Esophagus (tissue), 2 donors: ENCODE results near the gene MAP1S. TPM values are rescaled to one million over a fixed set of nuclear protein-coding genes. Genes with fewer than 3 reads are reported as not detected.

ENCODE experiments used
- H3K27ac ChIP-seq, 2 donors: one replicate each; pipeline ENCODE4 v1.5.1; 2013; ENCODE audit warnings: low read depth in 2 of 2, mild to moderate bottlenecking in 2 of 2, inconsistent platforms in 1 of 2, low read length in 1 of 2, moderate library complexity in 1 of 2
- H3K27me3 ChIP-seq, 2 donors: one replicate each; pipeline ENCODE4 v1.6.1; 2013; ENCODE audit warnings: low read length in 2 of 2, control low read depth in 1 of 2, mild to moderate bottlenecking in 1 of 2; ENCODE audit not compliant: insufficient read depth in 2 of 2, control insufficient read depth in 1 of 2
- H3K36me3 ChIP-seq, 2 donors: one replicate each; pipeline ENCODE4 v1.6.1; 2013; ENCODE audit warnings: low read length in 1 of 2; ENCODE audit not compliant: control insufficient read depth in 2 of 2, insufficient read depth in 2 of 2
- H3K4me1 ChIP-seq, 2 donors: one replicate each; pipeline ENCODE4 v1.6.1; 2013; ENCODE audit warnings: low read length in 1 of 2; ENCODE audit not compliant: control insufficient read depth in 2 of 2, insufficient read depth in 2 of 2
- H3K4me3 ChIP-seq, 2 donors: one replicate each; pipeline ENCODE4 v1.5.1; 2013; ENCODE audit warnings: low read length in 2 of 2, mild to moderate bottlenecking in 2 of 2, low read depth in 1 of 2, moderate library complexity in 1 of 2
- H3K9me3 ChIP-seq, 2 donors: one replicate each; pipeline ENCODE4 v1.6.1; 2013; ENCODE audit warnings: mild to moderate bottlenecking in 2 of 2, low read depth in 1 of 2, low read length in 1 of 2, moderate library complexity in 1 of 2; ENCODE audit not compliant: control insufficient read depth in 2 of 2, insufficient read depth in 1 of 2
- WGBS, 2 donors: extraction: QIAGEN DNeasy Blood & Tissue Kit; methylation state at CpG; one replicate each; pipeline ENCODE4 v1.1.7; 2013; 5-methylcytosine and 5-hydroxymethylcytosine counted together
- polyA plus RNA-seq, 2 donors: library from polyadenylated mRNA; stranded (reverse); fragments of 200-250 nt; gene quantifications; one replicate each; pipeline ENCODE4 v1.2.3, GENCODE V29; 2013
- donor health status: healthy with polysubstance abuse.
- donor health status: Bipolar disorder and iron deficiency.

The MAP1S gene, protein sequence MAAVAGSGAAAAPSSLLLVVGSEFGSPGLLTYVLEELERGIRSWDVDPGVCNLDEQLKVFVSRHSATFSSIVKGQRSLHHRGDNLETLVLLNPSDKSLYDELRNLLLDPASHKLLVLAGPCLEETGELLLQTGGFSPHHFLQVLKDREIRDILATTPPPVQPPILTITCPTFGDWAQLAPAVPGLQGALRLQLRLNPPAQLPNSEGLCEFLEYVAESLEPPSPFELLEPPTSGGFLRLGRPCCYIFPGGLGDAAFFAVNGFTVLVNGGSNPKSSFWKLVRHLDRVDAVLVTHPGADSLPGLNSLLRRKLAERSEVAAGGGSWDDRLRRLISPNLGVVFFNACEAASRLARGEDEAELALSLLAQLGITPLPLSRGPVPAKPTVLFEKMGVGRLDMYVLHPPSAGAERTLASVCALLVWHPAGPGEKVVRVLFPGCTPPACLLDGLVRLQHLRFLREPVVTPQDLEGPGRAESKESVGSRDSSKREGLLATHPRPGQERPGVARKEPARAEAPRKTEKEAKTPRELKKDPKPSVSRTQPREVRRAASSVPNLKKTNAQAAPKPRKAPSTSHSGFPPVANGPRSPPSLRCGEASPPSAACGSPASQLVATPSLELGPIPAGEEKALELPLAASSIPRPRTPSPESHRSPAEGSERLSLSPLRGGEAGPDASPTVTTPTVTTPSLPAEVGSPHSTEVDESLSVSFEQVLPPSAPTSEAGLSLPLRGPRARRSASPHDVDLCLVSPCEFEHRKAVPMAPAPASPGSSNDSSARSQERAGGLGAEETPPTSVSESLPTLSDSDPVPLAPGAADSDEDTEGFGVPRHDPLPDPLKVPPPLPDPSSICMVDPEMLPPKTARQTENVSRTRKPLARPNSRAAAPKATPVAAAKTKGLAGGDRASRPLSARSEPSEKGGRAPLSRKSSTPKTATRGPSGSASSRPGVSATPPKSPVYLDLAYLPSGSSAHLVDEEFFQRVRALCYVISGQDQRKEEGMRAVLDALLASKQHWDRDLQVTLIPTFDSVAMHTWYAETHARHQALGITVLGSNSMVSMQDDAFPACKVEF
- 10 to 100 TPM in 1 of 2 donors, 1 to 10 TPM in 1; 7.8 to 13.1 TPM for polyA plus RNA-seq

DNA sequence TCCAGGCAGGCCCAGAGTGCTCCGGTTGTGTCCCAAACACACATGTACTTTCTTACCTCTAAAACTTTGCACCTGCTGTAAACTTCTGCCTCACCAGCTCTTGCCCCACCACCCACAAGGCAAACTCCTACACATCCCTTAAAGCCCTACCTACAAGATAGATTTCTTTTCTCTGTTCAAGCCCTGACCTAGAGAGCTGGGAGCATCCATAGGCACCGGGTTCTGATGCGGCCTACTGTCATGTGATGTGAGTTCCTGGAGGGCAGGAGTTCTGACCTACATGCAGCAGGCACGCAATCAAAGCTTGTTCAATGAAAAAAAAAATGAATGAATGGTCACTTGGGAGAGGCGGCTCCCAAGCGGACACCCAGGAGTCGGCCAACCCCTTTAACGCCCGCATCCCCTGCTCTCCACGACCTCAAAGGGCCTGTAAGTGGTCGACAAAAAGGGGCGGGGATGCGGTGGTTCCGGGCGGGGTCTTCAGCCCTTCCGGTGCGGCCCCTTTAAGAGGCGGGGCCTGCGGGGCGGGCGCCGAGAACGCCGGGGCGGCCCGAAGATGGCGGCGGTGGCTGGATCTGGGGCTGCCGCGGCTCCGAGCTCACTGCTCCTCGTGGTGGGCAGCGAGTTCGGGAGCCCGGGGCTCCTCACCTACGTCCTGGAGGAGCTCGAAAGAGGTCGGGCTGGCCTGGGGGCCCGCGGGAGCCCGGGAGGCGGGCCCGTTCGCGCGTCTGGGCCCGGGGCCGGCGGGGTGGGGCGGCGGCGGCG lies at the start of gene MAP1S:
Gene MAP1S (plus strand): TSS at position 534 of the 765 bp plus-strand sequence. CDS start 23 bp downstream, at position 557.
- Histone ChIP-seq H3K4me3 (peak within 1 kb of the TSS; percentile 73 to 74), H3K27ac (peak within 1 kb of the TSS; percentile 60 to 83), H3K4me1 (peaks cover 4 to 16% of the 10 kb centered on the region in 2 donors), H3K27me3 (no peaks in the 10 kb centered on the region), H3K9me3 (no peaks in the 10 kb centered on the region), H3K36me3 (no peaks in the 10 kb centered on the region)
- WGBS, 2 donors, result 3% methylated on average over 42 to 53 of the region's 53 CpGs

DNA sequence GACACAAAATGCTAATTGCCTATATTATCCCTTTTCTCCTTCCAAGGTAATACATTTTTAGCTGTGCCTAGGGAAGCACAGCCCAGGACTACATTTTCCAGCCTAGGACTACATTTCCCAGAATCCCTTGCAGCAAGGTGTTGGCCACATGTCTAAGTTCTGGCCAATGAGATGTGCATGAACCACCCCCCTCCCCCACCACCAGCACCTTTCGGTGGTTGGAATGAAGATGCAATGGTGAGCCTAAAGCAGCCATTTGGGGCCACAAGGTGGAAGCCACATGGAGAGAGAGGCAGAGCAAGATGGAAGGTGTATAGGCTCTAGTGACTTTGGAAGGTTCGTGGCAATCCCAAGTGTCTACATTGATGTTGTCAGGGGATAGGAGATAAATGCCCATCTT lies 47.4 kb upstream of the MAP1S start:
- no peak overlapping the region for H3K4me3 ChIP-seq
- H3K9me3 ChIP-seq, result no peaks in the 10 kb centered on the region
- no peak overlapping the region for H3K27ac ChIP-seq
- no peaks in the 10 kb centered on the region for H3K36me3 ChIP-seq
- no peaks in the 10 kb centered on the region for H3K27me3 ChIP-seq
- 77 to 82% methylated on average over 2 of the region's 2 CpGs for WGBS, 2 donors
- H3K4me1 ChIP-seq, result no peaks in the 10 kb centered on the region

DNA sequence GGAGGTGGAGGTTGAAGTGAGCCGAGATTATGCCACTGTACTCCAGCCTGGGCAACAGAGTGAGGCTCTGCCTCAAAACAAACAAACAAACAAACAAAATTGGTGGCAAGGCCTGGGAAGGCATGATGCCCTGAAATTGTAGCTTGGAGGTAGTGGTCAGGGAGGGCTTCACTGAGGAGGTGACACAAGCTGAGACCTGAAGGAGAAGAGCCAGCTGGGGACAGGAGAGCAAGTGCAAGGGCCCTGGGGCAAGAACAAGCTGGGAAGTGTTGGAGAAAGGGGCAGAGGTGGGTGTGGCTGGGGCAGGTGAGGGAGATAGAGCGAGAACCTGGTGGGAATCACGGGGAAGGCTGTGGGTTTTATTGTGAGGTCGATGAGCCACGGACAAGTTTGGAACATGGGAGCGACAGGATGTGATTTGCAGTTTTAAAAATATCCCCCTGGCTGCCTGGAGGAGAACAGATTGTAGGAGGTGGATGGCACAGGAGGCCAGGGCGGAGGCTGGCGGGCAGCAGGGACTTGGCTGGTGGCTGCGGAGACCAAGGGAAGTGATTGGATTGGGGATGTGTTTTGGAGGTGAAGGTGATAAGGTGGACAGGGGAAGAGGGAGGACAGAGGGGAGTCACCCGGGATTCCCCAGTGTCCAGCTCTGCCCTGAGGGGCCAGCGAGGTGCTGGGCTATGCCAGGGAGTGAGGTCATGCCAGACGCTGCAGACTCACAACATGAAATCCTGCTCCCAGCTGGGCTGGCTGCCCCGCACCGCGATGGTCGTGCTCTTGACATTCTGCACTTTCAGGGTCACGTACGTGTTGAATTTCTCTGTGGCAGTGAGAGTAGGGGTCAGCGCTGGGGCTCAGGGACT lies 45.1 kb upstream of the MAP1S start:
- no peaks in the 10 kb centered on the region for H3K27me3 ChIP-seq
- WGBS, 2 donors, result 60 to 67% methylated on average over 19 of the region's 19 CpGs

DNA sequence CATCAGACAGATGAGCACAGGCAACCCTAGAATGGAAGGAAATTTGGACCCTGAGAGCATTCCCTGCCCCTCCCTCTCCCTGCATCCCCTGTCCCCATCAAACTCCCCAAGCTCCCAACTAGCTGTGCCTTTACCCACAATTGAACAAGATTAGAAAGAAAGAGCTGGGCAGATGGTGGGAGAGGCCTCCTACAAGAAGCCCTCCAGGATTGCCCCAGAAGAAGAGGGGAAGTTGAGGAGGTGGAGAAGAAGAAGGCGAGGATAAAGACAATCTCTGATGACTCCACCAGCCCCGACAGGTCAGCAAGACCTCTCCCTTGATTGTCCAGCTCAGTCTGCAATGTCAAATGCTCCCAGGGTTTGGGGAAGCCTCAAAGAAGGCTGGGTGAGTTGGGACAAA lies 43.0 kb upstream of the MAP1S start:
- H3K27me3 ChIP-seq, result no peaks in the 10 kb centered on the region
- no peaks in the 10 kb centered on the region for H3K9me3 ChIP-seq
- WGBS, 2 donors, result 42 to 50% methylated on average over 2 of the region's 2 CpGs

More for the DNA sequence above, 45.1 kb upstream of the MAP1S start:
- no peak overlapping the region for H3K4me3 ChIP-seq
- H3K9me3 ChIP-seq, result no peaks in the 10 kb centered on the region
- H3K27ac ChIP-seq, result no peak overlapping the region
- H3K36me3 ChIP-seq, result no peaks in the 10 kb centered on the region
- H3K4me1 ChIP-seq, result no peaks in the 10 kb centered on the region

DNA sequence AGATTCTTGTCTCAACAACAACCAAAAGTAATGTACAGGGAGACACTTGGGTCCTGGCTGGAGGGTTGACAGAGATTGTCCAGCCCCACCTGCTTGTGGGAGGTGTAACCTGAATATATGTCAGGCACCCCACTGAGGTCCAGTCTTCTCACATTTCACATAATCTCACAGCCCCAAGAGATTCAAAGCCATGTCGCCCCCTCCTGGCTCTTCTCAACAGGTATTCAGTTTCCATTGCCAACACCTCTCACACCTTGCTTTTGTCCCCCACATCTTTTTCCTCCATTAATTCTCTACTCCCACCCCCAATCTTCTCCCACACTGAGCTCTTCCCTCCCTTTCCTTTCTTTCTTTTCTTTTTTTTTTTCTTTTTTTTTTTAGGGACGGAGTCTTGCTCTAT lies 42.3 kb upstream of the MAP1S start:
- no peak overlapping the region for H3K27ac ChIP-seq
- H3K27me3 ChIP-seq, result no peaks in the 10 kb centered on the region
- WGBS, 2 donors, result 72 to 79% methylated on average over 2 of the region's 2 CpGs
- no peaks in the 10 kb centered on the region for H3K36me3 ChIP-seq
- no peaks in the 10 kb centered on the region for H3K9me3 ChIP-seq
- H3K4me1 ChIP-seq, result peaks cover 0 to 2% of the 10 kb centered on the region in 2 donors
- no peak overlapping the region for H3K4me3 ChIP-seq

More for the DNA sequence above, 43.0 kb upstream of the MAP1S start:
- peaks cover 0 to 2% of the 10 kb centered on the region in 2 donors for H3K4me1 ChIP-seq
- H3K36me3 ChIP-seq, result no peaks in the 10 kb centered on the region
- no peak overlapping the region for H3K27ac ChIP-seq
- no peak overlapping the region for H3K4me3 ChIP-seq

DNA sequence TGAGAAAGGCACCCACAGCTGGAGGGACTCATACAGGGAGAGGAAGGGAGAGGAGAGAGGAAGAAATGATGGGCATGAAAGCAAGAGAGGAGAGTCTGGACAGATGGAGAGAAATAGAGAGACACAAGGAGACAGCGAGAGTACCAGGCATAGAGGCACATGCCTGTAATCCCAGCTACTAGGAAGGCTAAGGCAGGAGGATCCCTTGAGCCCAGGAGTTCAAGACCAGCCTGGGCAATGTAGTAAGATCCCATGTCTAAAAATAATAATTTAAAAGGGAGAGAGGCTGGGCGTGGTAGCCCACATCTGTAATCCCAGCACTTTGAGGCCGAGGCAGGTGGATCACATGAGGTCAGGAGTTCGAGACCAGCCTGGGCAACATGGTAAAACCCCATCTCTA lies 40.4 kb upstream of the MAP1S start:
- no peak overlapping the region for H3K27ac ChIP-seq
- WGBS, 2 donors, result 68 to 75% methylated on average over 4 of the region's 4 CpGs
- no peak overlapping the region for H3K4me3 ChIP-seq
- H3K36me3 ChIP-seq, result no peaks in the 10 kb centered on the region
- H3K27me3 ChIP-seq, result no peaks in the 10 kb centered on the region
- H3K4me1 ChIP-seq, result peaks cover 0 to 2% of the 10 kb centered on the region in 2 donors
- H3K9me3 ChIP-seq, result no peaks in the 10 kb centered on the region

DNA sequence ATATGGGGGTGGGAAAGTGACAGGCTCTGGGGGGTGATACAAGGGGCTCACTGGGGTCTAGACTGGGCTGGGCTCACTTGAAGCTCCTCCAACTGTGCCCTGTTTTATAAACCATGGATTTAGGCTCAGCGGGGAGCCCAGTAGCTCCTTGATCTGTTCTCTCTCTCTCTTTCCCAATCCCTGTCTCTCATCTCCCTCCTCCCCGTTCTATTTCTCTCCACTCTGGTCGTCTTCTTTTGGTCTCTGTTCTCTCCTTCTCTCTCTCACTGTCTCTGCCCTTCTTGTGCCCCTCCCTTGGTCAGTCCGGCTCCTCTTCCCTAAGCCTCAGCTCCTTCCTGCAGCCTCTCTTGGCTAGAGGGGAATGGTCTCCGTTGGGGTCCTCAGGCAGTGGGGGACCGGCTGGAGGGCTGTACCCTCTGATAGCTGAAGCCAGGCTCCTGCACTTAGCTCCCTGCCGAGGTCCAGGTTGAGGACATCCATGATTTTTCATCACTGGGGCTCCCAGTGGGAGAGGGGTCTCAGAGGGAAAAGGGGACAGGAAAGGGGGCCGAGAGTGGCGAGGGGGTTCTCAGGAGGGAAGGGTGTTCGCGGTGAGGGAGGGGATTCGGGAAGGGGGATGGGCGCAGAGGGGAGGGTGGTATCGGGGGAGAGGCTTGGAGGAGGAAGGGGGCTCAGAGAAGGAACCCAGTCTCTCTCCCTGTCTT lies 39.6 kb upstream of the MAP1S start:
- Histone ChIP-seq H3K27ac (peak overlapping the region in 1 of 2 donors; percentile 48), H3K4me3 (no peak overlapping the region)
- 9 to 10% methylated on average over 14 of the region's 14 CpGs for WGBS, 2 donors

DNA sequence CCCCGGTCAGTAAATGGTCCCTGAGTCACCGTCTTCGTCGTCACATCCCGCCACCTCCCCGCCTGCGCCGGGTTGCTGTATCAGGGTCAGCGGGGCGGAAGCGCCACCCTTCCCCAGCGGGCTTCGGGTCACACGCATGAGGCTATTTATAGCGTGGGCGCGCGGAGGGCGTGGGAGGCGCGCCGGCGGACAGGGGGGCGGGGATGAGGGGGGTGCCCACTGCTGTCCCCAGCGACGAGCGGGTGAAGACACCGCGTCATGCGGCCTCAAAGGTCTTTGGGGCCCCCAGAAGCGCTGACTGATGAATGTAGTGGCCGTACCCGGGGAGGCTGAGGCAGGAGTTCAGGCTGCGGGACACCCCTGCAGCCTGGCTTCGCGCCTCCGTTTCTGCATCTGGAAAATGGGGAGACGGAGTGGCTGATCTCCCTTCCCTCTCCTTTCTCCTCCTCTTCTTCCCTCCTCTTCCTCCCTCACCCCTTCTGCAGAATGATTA lies 39.0 kb upstream of the MAP1S start:
- Histone ChIP-seq H3K4me1 (peaks cover 0 to 2% of the 10 kb centered on the region in 2 donors), H3K4me3 (no peak overlapping the region), H3K36me3 (no peaks in the 10 kb centered on the region), H3K27me3 (no peaks in the 10 kb centered on the region), H3K27ac (no peak overlapping the region), H3K9me3 (no peaks in the 10 kb centered on the region)
- WGBS, 2 donors, result 5% methylated on average over 33 to 38 of the region's 38 CpGs

More for the DNA sequence above, 39.6 kb upstream of the MAP1S start:
- H3K4me1 ChIP-seq, result peaks cover 0 to 2% of the 10 kb centered on the region in 2 donors
- H3K27me3 ChIP-seq, result no peaks in the 10 kb centered on the region
- H3K9me3 ChIP-seq, result no peaks in the 10 kb centered on the region
- no peaks in the 10 kb centered on the region for H3K36me3 ChIP-seq
